A549 (cell line): ENCODE data around the gene KRT72.

ENCODE experiments used
- CTCF ChIP-seq: fragments of >200 bp; sonication (Bioruptor Twin); formaldehyde crosslinking; IDR thresholded peaks from 3 replicates; pipeline ENCODE4 v1.5.1; 2016
- MAZ ChIP-seq: fragments of 150-350 bp; IDR thresholded peaks from 2 replicates; pipeline ENCODE4 v1.6.1; 2014; ENCODE audit warnings: antibody characterized with exemption, low read depth, low read length, borderline replicate concordance
- RCOR1 ChIP-seq: fragments of 150-350 bp; IDR thresholded peaks from 2 replicates; pipeline ENCODE4 v1.6.1; 2014; ENCODE audit warnings: antibody characterized with exemption, low read length, low read depth

- TF ChIP-seq MAZ (no peak), CTCF (no peak), RCOR1 (no peak)
Measured at GRCh38 chr12:52575256-52575655, 26.0 kb downstream of the KRT72 start.
